GM19240 (cell line): Measurements from ENCODE around the gene SLC6A7.
"Not testable (repeated sequence)": the region's sequence is repeated elsewhere in the genome, so short reads cannot be mapped to it uniquely, and the experiment has no call there.

Experiments
- DNase-seq: peaks from one replicate; pipeline ENCODE4 v3.0.0; 2011; ENCODE audit warnings: low spot score; ENCODE audit not compliant: insufficient read length

The SLC6A7 gene

GRCh38 chr5:150241298-150242160 lies 51.7 kb downstream of the SLC6A7 start:
- no peak for DNase-seq

GRCh38 chr5:150242251-150242894 lies 52.5 kb downstream of the SLC6A7 start:
- DNase-seq = no peak

- DNase-seq = no peak
Measured at GRCh38 chr5:150243590-150243989, 53.7 kb downstream of the SLC6A7 start.

- DNase-seq = no peak
Measured at GRCh38 chr5:150244209-150244608, 54.3 kb downstream of the SLC6A7 start.

- no peak for DNase-seq
Measured at GRCh38 chr5:150245111-150245789, 55.4 kb downstream of the SLC6A7 start.

- no peak for DNase-seq
Measured at GRCh38 chr5:150245808-150246207, 55.9 kb downstream of the SLC6A7 start.

- DNase-seq = no peak
Measured at GRCh38 chr5:150246429-150246828, 56.6 kb downstream of the SLC6A7 start.

GRCh38 chr5:150246835-150247234 lies 57.0 kb downstream of the SLC6A7 start:
- DNase-seq = no peak

- no peak for DNase-seq
Measured at GRCh38 chr5:150247726-150248125, 57.9 kb downstream of the SLC6A7 start.

- DNase-seq = not testable (repeated sequence)
Measured at GRCh38 chr5:150248493-150248892, 58.6 kb downstream of the SLC6A7 start.

GRCh38 chr5:150248946-150249345 lies 59.1 kb downstream of the SLC6A7 start:
- no peak for DNase-seq

- DNase-seq = no peak
Measured at GRCh38 chr5:150249744-150250143, 59.9 kb downstream of the SLC6A7 start.

GRCh38 chr5:150251504-150251903 lies 61.6 kb downstream of the SLC6A7 start:
- no peak for DNase-seq

GRCh38 chr5:150252489-150252888 lies 62.6 kb downstream of the SLC6A7 start:
- no peak for DNase-seq

GRCh38 chr5:150253416-150254208 lies 63.8 kb downstream of the SLC6A7 start:
- no peak for DNase-seq

GRCh38 chr5:150254363-150254762 lies 64.5 kb downstream of the SLC6A7 start:
- DNase-seq = no peak

- no peak for DNase-seq
Measured at GRCh38 chr5:150254774-150255173, 64.9 kb downstream of the SLC6A7 start.

- DNase-seq = no peak
Measured at GRCh38 chr5:150255659-150256409, 66.0 kb downstream of the SLC6A7 start.

- DNase-seq = no peak
Measured at GRCh38 chr5:150256410-150257064, 66.7 kb downstream of the SLC6A7 start.

- DNase-seq = no peak
Measured at GRCh38 chr5:150257424-150257823, 67.6 kb downstream of the SLC6A7 start.
